IMR-90 (cell line): ENCODE results near the gene ACSL3. TPM values are rescaled to one million over a fixed set of nuclear protein-coding genes. Genes with fewer than 3 reads are reported as not detected.

Source experiments
- ATAC-seq: fragments of 200-7000 bp; cut with Tn5 transposase; 2 replicates; pipeline ENCODE4 v1.9.1; 2020; ENCODE audit warnings: low read depth, mild to moderate bottlenecking, moderate library complexity
- BruUV-seq: library from RNA; stranded (reverse); fragments of 400-500 nt; replicated peaks from 2 replicates; lab custom pipeline; 2021; lab: Mats Ljungman, UMichigan
- CTCF ChIA-PET: fragments of 300-600 bp; formaldehyde crosslinking; extraction: SDS; loops from one replicate; lab custom pipeline; 2021; ENCODE audit warnings: antibody characterized with exemption; lab: Yijun Ruan, JAX
- POLR2A ChIA-PET: fragments of 300-600 bp; sonication (Branson Sonifier 250); formaldehyde crosslinking; loops from one replicate; lab custom pipeline; 2022; ENCODE audit warnings: antibody characterized with exemption; ENCODE audit not compliant: unreplicated experiment; lab: Charles Lee
- DNase-seq: peaks from one replicate; pipeline ENCODE4 v3.0.0; 2013
- H2AFZ ChIP-seq: replicated peaks from 2 replicates; pipeline ENCODE3; 2013; ENCODE audit warnings: low read length, mild to moderate bottlenecking; ENCODE audit not compliant: poor library complexity
- H2AK5ac ChIP-seq: 2 replicates; pipeline ENCODE4 v1.6.1; 2013; ENCODE audit warnings: low read depth, low read length, inconsistent platforms
- H2AK9ac ChIP-seq: replicated peaks from 2 replicates; pipeline ENCODE3; 2013; ENCODE audit warnings: mild to moderate bottlenecking, low read depth, low read length, moderate library complexity; ENCODE audit not compliant: poor library complexity
- H2BK120ac ChIP-seq: 2 replicates; pipeline ENCODE4 v1.6.1; 2013; ENCODE audit warnings: low read depth, low read length, inconsistent platforms
- H2BK15ac ChIP-seq: 3 replicates; pipeline ENCODE4 v1.6.1; 2013; ENCODE audit warnings: low read depth, low read length, inconsistent platforms
- H2BK20ac ChIP-seq: 2 replicates; pipeline ENCODE4 v1.6.1; 2013; ENCODE audit warnings: low read depth, mild to moderate bottlenecking, inconsistent platforms, low read length, moderate library complexity
- H2BK5ac ChIP-seq: 2 replicates; pipeline ENCODE4 v1.6.1; 2013; ENCODE audit warnings: mild to moderate bottlenecking, low read depth, low read length, inconsistent platforms; ENCODE audit not compliant: poor library complexity, severe bottlenecking
- H3K14ac ChIP-seq: replicated peaks from 2 replicates; pipeline ENCODE4 v1.6.1; 2013; ENCODE audit warnings: low read depth, low read length, inconsistent platforms
- H3K18ac ChIP-seq: 2 replicates; pipeline ENCODE4 v1.6.1; 2013; ENCODE audit warnings: low read depth, low read length, control low read depth
- H3K23ac ChIP-seq: 2 replicates; pipeline ENCODE4 v1.6.1; 2013; ENCODE audit warnings: low read depth, low read length, inconsistent platforms
- H3K27ac ChIP-seq: 2 replicates; pipeline ENCODE4 v1.5.1; 2013; ENCODE audit warnings: mild to moderate bottlenecking, control low read depth, low read length; ENCODE audit not compliant: insufficient read depth
- H3K27me3 ChIP-seq: 2 replicates; pipeline ENCODE4 v1.6.1; 2013; ENCODE audit warnings: low read length; ENCODE audit not compliant: control insufficient read depth, insufficient read depth
- H3K36me3 ChIP-seq: 2 replicates; pipeline ENCODE4 v1.6.1; 2013; ENCODE audit warnings: low read length, mixed read lengths; ENCODE audit not compliant: control insufficient read depth, insufficient read depth
- H3K4ac ChIP-seq: 2 replicates; pipeline ENCODE4 v1.6.1; 2013; ENCODE audit warnings: low read depth, low read length, inconsistent platforms
- H3K4me1 ChIP-seq: 2 replicates; pipeline ENCODE4 v1.6.1; 2013; ENCODE audit warnings: low read length, mixed read lengths; ENCODE audit not compliant: control insufficient read depth, insufficient read depth
- H3K4me2 ChIP-seq: 2 replicates; pipeline ENCODE4 v1.6.1; 2013; ENCODE audit warnings: low read depth, mild to moderate bottlenecking, control low read depth, low read length, moderate library complexity
- H3K4me3 ChIP-seq: 2 replicates; pipeline ENCODE4 v1.5.1; 2013; ENCODE audit warnings: low read depth, mild to moderate bottlenecking, control low read depth, low read length, moderate library complexity; ENCODE audit not compliant: insufficient read depth
- H3K56ac ChIP-seq: 2 replicates; pipeline ENCODE4 v1.6.1; 2013; ENCODE audit warnings: low read length, inconsistent platforms; ENCODE audit not compliant: insufficient read depth; ENCODE audit errors: extremely low read depth
- H3K79me1 ChIP-seq, 2 experiments: 2 replicates each; pipeline ENCODE4 v1.6.1; 2013; ENCODE audit warnings: low read length in 2 of 2, inconsistent platforms in 1 of 2, low read depth in 1 of 2
- H3K9ac ChIP-seq: 2 replicates; pipeline ENCODE4 v1.6.1; 2013; ENCODE audit warnings: low read depth, low read length, control low read depth
- H3K9me1 ChIP-seq: 2 replicates; pipeline ENCODE4 v1.6.1; 2013; ENCODE audit warnings: low read length, inconsistent platforms; ENCODE audit not compliant: insufficient read depth
- H3K9me3 ChIP-seq: 2 replicates; pipeline ENCODE4 v1.6.1; 2013; ENCODE audit warnings: low read length; ENCODE audit not compliant: control insufficient read depth, insufficient read depth
- H4K20me1 ChIP-seq: 2 replicates; pipeline ENCODE4 v1.6.1; 2013; ENCODE audit warnings: low read length, inconsistent platforms; ENCODE audit not compliant: insufficient read depth
- H4K5ac ChIP-seq: 2 replicates; pipeline ENCODE4 v1.6.1; 2013; ENCODE audit warnings: mild to moderate bottlenecking, low read depth, low read length, control low read depth
- H4K8ac ChIP-seq, 2 experiments: 2 replicates each; pipeline ENCODE4 v1.6.1; 2013; ENCODE audit warnings: low read depth in 2 of 2, low read length in 2 of 2, control low read depth in 1 of 2, inconsistent platforms in 1 of 2
- H4K91ac ChIP-seq: 2 replicates; pipeline ENCODE4 v1.6.1; 2013; ENCODE audit warnings: low read depth, low read length, inconsistent platforms; ENCODE audit not compliant: insufficient read depth
- POLR2A ChIP-seq: IDR thresholded peaks from 2 replicates; pipeline ENCODE4 v1.6.1; 2012; ENCODE audit warnings: mild to moderate bottlenecking, low read depth, low read length
- RCOR1 ChIP-seq: IDR thresholded peaks from 2 replicates; pipeline ENCODE4 v1.6.1; 2012; ENCODE audit warnings: mild to moderate bottlenecking, low read length, improper control_type of control experiment; ENCODE audit not compliant: insufficient replicate concordance
- WGBS, 2 experiments: methylation state at CpG; one replicate each; pipeline versions ENCODE4 v1.1.5 to v1.1.7; 2013; ENCODE audit warnings: missing lambda C conversion rate in 2 of 2; ENCODE audit not compliant: insufficient read length in 1 of 2; ENCODE audit errors: extremely low coverage in 2 of 2; 5-methylcytosine and 5-hydroxymethylcytosine counted together
- dilution Hi-C: fragments of 300-500 bp; cut with HindIII; formaldehyde crosslinking; loops from one replicate; pipeline ENCODE4 v1.14.3; 2018; ENCODE audit warnings: low sequenced_read_pairs; ENCODE audit not compliant: unreplicated experiment
- in situ Hi-C: fragments of 300-500 bp; cut with MboI; formaldehyde crosslinking; loops from 3 replicates; pipeline ENCODE4 v1.14.3; 2019; ENCODE audit warnings: low sequenced_read_pairs, inconsistent platforms, mixed read lengths
- intact Hi-C: fragments of 100-400 bp; cut with micrococcal nuclease; formaldehyde crosslinking; loops from 2 replicates; pipeline ENCODE4 v1.10.0; 2022
- polyA plus RNA-seq, 3 experiments: library from polyadenylated mRNA; depleted of rRNA; stranded (reverse); fragments of >200 nt; gene quantifications; 2 replicates each; pipeline ENCODE4 v1.2.3, GENCODE V29; 2012; ENCODE audit warnings: low replicate concordance in 1 of 3
- total RNA-seq: library from RNA; depleted of rRNA; stranded (reverse); fragments of >200 nt; gene quantifications from 2 replicates; pipeline ENCODE4 v1.2.3, GENCODE V29; 2012
- TF ChIP-seq, protein P1 (sequence below): fragments of 150-350 bp; IDR thresholded peaks from 2 replicates; pipeline ENCODE4 v1.6.1; 2017; ENCODE audit warnings: mild to moderate bottlenecking, antibody characterized with exemption, low read length, low read depth

Gene ACSL3
- total and polyA plus RNA-seq, 2 of the 4 experiments (the other 2 are of a cell fraction) = 31.0 to 84.2 TPM

DNA sequence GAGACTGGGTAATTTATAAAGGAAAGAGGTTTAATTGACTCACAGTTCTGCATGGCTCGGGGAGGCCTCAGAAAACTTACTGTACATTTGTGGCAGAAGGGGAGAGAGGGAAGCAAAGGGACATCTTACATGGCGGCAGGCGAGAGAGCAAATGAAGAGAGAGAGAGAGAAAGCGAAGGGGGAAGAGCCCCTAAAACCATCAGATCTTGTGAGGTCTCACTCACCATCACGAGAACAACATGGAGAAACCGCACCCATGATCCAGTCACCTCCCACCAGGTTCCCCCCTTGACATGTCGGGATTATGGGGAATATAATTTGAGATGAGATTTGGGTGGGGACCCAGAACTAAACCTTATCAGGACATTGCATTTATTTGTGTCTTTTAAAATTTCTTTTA is 75.9 kb downstream of the ACSL3 start:
- H2AFZ ChIP-seq = no peak overlapping the region
- H3K4me1 ChIP-seq = peaks cover 2% of the 10 kb centered on the region; the same call in 1 of the 2 replicates
- intact Hi-C loops = no loop called here
- ChIA-PET POLR2A (no interaction called here), CTCF (no interaction called here)
- peaks cover 3% of the 10 kb centered on the region; the same call in 1 of the 2 replicates for H3K9me1 ChIP-seq
- no peak overlapping the region for H3K4me3 ChIP-seq
- H3K79me1 ChIP-seq = peaks cover 12 to 32% of the 10 kb centered on the region in 2 experiments; a peak in 3 of 4 replicates
- WGBS, 2 experiments = no CpG with 5 or more reads among the region's 7 CpGs
- no peak overlapping the region for H3K27ac ChIP-seq
- no peak overlapping the region for H3K18ac ChIP-seq
- H2AK9ac ChIP-seq = no peak overlapping the region
- no peak overlapping the region for H4K5ac ChIP-seq
- H2BK5ac ChIP-seq = no peak overlapping the region
- no peak overlapping the region for H3K4me2 ChIP-seq
- no peak overlapping the region for H4K8ac ChIP-seq
- dilution Hi-C loops = no loop called here
- BruUV-seq = no TSS peak
- no peak overlapping the region for H3K23ac ChIP-seq
- H2BK15ac ChIP-seq = no peak overlapping the region
- DNase-seq = no peak
- in situ Hi-C loops = loop anchor here (10.0 kb wide), 1 partner anchor 242 kb away; no protein-coding TSS in a partner anchor
- no peak for ATAC-seq
- no peaks in the 10 kb centered on the region for H3K27me3 ChIP-seq
- H2BK20ac ChIP-seq = no peak overlapping the region
- no peak overlapping the region for H3K56ac ChIP-seq
- no peak overlapping the region for H3K9ac ChIP-seq
- peaks cover 7% of the 10 kb centered on the region for H4K20me1 ChIP-seq
- no peak overlapping the region for H4K91ac ChIP-seq
- no peak overlapping the region for H2BK120ac ChIP-seq
- H3K14ac ChIP-seq = no peak overlapping the region
- TF ChIP-seq RCOR1 (no peak), POLR2A (no peak)
- TF ChIP-seq, protein P1, sequence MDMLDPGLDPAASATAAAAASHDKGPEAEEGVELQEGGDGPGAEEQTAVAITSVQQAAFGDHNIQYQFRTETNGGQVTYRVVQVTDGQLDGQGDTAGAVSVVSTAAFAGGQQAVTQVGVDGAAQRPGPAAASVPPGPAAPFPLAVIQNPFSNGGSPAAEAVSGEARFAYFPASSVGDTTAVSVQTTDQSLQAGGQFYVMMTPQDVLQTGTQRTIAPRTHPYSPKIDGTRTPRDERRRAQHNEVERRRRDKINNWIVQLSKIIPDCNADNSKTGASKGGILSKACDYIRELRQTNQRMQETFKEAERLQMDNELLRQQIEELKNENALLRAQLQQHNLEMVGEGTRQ = no peak
- no peak overlapping the region for H2AK5ac ChIP-seq
- H3K36me3 ChIP-seq = peaks cover 31% of the 10 kb centered on the region
- no peak overlapping the region for H3K4ac ChIP-seq
- H3K9me3 ChIP-seq = no peaks in the 10 kb centered on the region
